Activated naive CD8-positive, alpha-beta T cell (primary cell): Measurements from ENCODE around the gene FSCN2.

Source experiments
- H3K27ac Mint-ChIP-seq: one replicate; pipeline ENCODE4 v1.8.0; 2021; ENCODE audit warnings: mixed read lengths
- H3K27me3 Mint-ChIP-seq: one replicate; pipeline ENCODE4 v1.8.0; 2021; ENCODE audit warnings: mixed read lengths
- H3K36me3 Mint-ChIP-seq: one replicate; pipeline ENCODE4 v1.8.0; 2021; ENCODE audit warnings: mixed read lengths
- H3K4me1 Mint-ChIP-seq: one replicate; pipeline ENCODE4 v1.8.0; 2021; ENCODE audit warnings: low read depth, mixed read lengths
- H3K4me3 Mint-ChIP-seq: one replicate; pipeline ENCODE4 v1.8.0; 2021; ENCODE audit warnings: mild to moderate bottlenecking, mixed read lengths
- H3K9me3 Mint-ChIP-seq: one replicate; pipeline ENCODE4 v1.8.0; 2021; ENCODE audit warnings: low read depth, mixed read lengths

FSCN2 gene, protein sequence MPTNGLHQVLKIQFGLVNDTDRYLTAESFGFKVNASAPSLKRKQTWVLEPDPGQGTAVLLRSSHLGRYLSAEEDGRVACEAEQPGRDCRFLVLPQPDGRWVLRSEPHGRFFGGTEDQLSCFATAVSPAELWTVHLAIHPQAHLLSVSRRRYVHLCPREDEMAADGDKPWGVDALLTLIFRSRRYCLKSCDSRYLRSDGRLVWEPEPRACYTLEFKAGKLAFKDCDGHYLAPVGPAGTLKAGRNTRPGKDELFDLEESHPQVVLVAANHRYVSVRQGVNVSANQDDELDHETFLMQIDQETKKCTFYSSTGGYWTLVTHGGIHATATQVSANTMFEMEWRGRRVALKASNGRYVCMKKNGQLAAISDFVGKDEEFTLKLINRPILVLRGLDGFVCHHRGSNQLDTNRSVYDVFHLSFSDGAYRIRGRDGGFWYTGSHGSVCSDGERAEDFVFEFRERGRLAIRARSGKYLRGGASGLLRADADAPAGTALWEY

DNA sequence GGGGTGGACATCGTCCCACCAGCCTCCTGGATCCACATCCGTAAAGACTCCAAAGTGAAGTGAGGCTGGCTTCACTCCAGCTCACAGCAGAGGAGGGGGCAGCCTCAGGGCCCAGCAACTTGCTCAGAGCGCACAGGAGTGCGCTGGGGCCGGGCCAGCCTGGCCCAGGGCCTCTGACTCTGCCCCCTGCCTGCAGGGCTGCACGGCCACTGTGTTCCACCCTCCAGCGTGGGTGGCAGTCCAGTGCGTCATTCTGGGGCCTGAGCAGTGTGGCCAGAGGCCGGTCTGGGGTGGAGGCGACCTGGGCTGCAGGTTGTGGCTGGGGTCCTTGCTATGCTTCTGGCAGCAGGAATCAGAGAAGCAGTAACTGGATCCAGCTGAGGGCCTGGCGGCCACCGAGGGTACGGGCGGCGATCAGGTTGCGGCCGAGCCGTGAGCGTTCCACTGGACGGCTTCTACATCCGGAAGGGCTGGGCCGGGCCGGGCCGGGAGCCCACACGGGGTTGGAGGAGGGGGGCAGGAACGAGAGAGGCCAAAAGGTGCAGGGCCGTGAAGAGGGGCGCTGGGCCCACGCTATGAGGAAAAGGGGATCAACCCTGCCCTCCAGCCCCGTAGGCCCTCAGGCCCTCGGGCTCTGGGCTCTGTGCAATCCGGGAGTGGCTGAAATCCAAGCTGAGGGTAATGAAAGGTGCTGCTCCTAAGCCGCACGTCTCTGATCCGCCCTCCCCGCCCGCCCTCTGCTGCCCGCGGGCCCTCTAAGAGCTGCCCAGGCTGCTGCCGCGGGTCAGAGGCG lies at the start of gene FSCN2:
FSCN2 (plus strand) TSS at position 787 of the 793 bp plus-strand sequence. CDS start 155 bp downstream, outside the sequence.
- no peaks in the 10 kb centered on the region for H3K9me3 Mint-ChIP-seq
- H3K36me3 Mint-ChIP-seq: no peaks in the 10 kb centered on the region
- no peak within 1 kb of the TSS for H3K27ac Mint-ChIP-seq
- no peak within 1 kb of the TSS for H3K4me3 Mint-ChIP-seq
- no peaks in the 10 kb centered on the region for H3K4me1 Mint-ChIP-seq
- H3K27me3 Mint-ChIP-seq: peaks cover 2% of the 10 kb centered on the region

DNA sequence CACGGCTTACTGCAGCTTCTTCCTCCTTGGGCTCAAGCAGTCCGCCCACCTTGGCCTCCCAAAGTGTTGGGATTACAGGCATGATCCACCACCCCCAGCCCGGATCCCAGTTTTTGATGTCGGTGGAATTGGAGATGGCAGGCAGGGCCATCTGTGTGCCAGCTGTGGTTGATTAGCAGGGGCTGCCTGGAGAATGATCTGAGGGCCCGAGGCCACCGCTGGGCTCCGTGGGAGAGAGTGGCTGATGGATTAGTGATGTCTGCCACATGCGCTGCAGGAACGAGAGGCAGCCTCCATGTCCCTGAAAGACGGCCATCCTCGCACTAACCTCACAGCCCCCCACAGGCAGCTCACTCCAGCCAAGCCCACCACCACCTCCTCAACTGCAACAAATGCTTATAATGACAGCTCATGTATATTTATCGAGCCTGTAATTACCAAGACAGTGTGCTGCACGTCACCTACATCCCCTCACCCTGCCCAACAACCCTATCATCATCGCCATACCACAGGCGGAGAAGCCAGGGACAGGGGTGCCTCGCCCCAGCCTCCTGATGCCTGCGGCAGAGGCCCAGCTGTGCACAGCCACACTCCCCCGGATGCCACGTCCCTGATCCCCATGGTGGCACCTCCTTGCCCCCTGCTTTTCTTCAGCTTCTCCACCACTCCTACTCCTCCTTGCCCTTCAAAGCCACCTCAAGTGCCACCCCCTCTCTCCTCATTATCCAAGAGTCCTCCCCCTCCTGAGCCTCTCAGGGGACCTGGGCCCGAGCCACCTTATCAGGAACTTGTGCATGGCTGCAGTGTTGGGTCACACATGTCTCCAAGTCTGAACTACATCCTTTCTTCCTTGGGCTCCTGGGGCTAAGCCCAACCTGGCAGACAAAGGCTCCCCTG lies 48.8 kb upstream of the FSCN2 start:
- no peak overlapping the region for H3K27ac Mint-ChIP-seq
- peaks cover 11% of the 10 kb centered on the region for H3K4me1 Mint-ChIP-seq
- no peaks in the 10 kb centered on the region for H3K9me3 Mint-ChIP-seq
- no peak overlapping the region for H3K4me3 Mint-ChIP-seq
- H3K27me3 Mint-ChIP-seq: peaks cover 8% of the 10 kb centered on the region
- H3K36me3 Mint-ChIP-seq: no peaks in the 10 kb centered on the region

DNA sequence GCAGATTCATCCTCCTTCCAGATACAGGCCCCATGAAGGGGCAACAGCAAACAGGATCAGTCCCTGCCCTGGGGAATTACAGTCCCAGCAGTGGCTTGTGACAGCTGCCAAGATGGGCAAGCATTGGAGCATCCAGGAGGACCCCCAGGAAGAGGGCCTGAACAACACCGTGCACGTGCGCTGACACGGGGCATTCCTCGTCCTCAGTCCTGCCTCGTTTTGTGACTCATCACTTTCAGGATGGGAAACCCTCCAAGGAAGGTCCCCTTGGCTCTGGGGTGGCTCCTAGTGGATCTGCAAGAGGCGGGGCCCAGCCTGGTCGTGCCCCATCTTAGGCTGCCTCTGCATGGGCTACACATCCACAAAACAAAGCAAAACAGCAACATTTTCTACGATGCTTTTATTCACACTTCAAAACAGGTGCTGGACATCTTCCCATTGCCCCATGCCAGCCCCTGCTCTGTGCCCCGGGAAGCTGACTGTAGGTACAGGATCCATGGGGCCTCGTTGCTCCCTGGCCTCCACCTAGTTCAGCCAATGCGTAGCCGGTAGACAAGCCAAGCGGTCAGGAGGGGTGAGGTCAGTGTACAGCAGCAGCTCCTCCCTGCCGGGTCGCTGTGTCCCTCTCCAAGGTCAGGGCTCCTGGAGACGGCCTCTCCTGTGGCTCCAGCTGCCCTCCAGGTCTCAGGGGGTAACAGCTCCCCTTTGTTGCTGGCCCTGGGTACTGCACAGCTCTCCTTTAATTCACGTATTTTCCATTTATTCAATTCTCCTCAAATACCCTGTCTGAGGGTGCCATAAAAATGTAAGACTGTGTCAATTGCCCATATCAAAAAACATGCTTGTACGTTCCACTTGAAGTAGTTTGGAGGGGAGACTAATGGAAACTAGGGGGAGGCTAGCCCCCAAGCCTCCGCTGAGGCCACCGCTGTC lies 47.8 kb upstream of the FSCN2 start:
- H3K4me1 Mint-ChIP-seq: peaks cover 11% of the 10 kb centered on the region
- H3K36me3 Mint-ChIP-seq: no peaks in the 10 kb centered on the region
- peaks cover 8% of the 10 kb centered on the region for H3K27me3 Mint-ChIP-seq
- no peaks in the 10 kb centered on the region for H3K9me3 Mint-ChIP-seq
- peak overlapping the region; percentile 23 for H3K4me3 Mint-ChIP-seq
- no peak overlapping the region for H3K27ac Mint-ChIP-seq

DNA sequence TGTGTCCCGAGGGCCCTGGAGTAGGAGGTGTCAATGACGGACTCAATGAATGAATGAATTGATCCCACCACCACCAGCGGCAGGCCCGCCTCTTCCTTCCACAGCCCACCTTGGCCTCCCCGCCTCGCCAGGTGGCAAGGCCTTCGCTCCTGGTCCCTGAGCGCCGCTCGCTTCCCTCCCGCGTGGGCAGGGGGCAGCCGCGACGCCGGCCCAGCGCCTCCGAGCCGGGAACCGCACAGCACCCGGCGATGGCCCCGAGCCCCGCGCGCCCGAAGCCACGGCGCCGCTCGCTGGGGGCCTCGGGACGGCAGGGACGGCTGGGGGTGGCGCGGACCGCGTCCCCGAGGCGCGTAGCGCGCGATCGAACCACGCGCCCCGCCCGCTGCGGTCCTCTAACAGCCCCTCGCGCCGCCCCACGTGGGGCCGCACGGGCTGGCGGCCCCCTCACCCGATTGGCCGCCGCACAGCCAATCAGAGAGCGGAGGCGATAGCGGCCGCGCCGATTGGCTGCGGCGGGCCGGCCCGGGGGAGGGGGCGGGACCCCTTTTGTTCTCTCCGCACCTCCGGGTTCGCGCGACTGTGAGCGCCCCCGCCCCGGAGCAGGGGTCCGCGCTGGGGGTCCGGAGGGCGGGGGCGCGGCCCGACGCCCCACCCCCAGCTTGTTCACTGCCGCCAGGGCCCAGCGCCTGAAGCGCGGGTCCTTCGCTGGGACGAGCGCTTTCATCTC lies 46.9 kb upstream of the FSCN2 start:
- H3K4me1 Mint-ChIP-seq: peaks cover 15% of the 10 kb centered on the region
- peak overlapping the region; percentile 62 for H3K4me3 Mint-ChIP-seq
- no peaks in the 10 kb centered on the region for H3K36me3 Mint-ChIP-seq
- H3K9me3 Mint-ChIP-seq: no peaks in the 10 kb centered on the region
- H3K27ac Mint-ChIP-seq: no peak overlapping the region
- H3K27me3 Mint-ChIP-seq: peaks cover 11% of the 10 kb centered on the region

DNA sequence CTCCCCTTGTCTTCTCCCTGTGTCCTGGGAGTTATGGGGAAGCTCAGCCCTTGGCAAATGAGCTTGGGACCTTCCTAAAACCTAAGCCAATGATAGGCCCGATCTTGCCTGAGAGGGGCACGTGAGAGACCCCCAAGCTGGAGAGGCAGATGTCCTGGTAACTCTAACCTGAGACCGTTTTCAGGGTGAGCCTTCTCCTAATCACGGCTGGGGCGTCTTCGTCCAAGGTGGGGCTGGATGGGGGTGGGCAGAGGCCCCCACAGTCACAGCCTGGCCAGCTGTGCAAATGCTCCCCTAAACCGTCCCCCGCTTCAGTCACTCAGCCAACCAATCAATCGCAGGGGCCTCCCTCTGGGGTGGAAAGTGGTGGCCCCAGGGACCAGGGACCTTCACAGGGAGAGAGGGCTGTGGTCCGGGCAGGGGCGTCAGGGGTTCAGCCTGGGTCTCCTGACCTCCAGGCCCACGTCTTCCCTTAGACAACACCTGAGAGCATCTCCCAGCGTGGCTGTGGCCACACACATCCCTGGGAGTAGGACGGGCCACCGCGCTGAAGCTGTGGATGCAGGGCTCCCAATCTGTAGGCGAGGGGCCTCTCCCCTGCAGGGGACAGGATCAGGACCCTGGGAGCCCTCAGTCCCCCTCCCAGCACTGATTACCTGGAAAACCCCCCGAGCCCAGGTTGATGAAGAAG lies 46.2 kb upstream of the FSCN2 start:
- Mint-ChIP-seq H3K36me3 (no peaks in the 10 kb centered on the region), H3K4me3 (peak overlapping the region; percentile 62), H3K4me1 (peaks cover 17% of the 10 kb centered on the region), H3K27ac (no peak overlapping the region), H3K27me3 (peaks cover 11% of the 10 kb centered on the region), H3K9me3 (no peaks in the 10 kb centered on the region)

DNA sequence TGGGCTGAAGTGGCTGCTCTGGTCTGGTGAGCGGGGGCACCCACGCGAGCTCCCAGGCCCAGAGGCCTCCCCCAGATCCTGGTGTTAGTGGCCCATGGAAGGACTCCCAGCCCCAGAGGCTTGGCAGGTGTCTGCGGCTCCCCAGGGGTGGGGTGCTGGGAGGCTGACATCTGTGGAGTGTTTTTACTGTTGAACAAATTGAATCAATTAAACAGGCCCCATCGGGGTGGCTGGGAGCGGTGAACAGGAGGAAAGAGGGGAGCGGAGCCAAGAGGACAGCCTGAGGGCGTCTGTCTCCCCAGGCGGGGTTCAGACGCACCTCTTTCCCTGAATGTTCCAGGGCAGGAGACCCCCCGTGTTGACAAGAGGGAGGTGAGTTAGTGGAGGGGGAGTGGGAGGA lies 45.5 kb upstream of the FSCN2 start:
- H3K9me3 Mint-ChIP-seq: no peaks in the 10 kb centered on the region
- H3K4me3 Mint-ChIP-seq: peak overlapping the region; percentile 58
- H3K36me3 Mint-ChIP-seq: no peaks in the 10 kb centered on the region
- H3K27ac Mint-ChIP-seq: no peak overlapping the region
- peaks cover 20% of the 10 kb centered on the region for H3K4me1 Mint-ChIP-seq
- H3K27me3 Mint-ChIP-seq: peaks cover 11% of the 10 kb centered on the region

DNA sequence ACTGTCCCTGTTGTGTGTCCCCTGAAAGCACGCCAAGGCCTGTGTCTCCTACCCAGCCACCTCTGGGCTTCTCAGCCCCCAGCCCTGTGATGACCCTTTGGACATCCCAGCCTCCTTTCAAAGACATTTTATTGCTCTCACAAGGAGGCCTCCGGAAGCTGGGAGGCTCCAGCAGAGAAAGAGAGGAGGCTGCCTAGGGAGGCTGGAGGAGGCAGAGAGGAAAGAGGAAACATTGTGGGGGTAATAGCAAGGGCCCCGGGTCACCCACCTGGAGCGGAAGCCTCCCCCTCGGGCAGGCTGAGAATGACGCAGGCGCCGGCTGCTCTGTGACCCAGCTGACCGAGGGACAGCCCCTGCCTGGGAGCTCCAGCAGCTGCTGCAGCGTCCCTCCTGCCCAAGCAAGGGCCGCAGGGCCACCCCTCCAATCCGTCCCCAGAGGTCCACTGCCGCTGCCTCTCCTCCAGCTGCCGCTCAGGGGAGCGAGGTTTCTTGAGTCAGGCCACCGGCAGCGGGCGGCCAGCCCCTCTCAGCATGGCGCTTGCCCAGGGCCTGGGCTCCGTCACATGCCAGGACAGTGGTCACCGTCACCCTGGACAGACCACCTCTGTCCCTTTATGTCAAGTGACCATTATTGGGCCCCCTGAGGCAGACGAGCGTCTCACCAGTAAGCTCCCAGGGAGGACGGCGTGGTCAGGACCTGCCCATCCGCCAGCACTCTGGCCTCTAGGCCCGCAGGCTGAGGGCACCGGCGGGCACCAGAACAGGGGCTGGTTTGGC lies 44.9 kb upstream of the FSCN2 start:
- Mint-ChIP-seq H3K4me1 (peaks cover 20% of the 10 kb centered on the region), H3K36me3 (no peaks in the 10 kb centered on the region), H3K4me3 (peak overlapping the region; percentile 32), H3K27me3 (peaks cover 9% of the 10 kb centered on the region), H3K9me3 (no peaks in the 10 kb centered on the region), H3K27ac (no peak overlapping the region)

DNA sequence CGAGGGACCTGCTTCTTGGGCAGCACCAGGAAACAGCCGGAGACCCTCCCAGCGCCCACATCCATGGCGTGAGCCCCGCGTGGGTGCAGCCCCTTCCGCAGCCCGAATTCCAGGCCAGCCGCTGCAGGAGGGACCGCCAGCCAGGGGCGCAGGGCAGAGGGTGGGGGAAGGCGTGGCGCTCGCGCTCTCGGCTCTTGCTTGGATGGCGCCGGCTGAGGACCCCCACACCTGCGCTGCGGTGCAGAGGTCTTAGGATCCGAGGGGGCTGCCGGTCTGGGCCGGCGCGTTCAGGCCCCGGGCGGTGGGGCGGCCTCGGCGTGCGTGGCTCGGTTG lies 44.3 kb upstream of the FSCN2 start:
- H3K4me3 Mint-ChIP-seq: no peak overlapping the region
- peaks cover 9% of the 10 kb centered on the region for H3K27me3 Mint-ChIP-seq
- no peaks in the 10 kb centered on the region for H3K36me3 Mint-ChIP-seq
- H3K27ac Mint-ChIP-seq: no peak overlapping the region
- H3K4me1 Mint-ChIP-seq: peaks cover 20% of the 10 kb centered on the region
- no peaks in the 10 kb centered on the region for H3K9me3 Mint-ChIP-seq

DNA sequence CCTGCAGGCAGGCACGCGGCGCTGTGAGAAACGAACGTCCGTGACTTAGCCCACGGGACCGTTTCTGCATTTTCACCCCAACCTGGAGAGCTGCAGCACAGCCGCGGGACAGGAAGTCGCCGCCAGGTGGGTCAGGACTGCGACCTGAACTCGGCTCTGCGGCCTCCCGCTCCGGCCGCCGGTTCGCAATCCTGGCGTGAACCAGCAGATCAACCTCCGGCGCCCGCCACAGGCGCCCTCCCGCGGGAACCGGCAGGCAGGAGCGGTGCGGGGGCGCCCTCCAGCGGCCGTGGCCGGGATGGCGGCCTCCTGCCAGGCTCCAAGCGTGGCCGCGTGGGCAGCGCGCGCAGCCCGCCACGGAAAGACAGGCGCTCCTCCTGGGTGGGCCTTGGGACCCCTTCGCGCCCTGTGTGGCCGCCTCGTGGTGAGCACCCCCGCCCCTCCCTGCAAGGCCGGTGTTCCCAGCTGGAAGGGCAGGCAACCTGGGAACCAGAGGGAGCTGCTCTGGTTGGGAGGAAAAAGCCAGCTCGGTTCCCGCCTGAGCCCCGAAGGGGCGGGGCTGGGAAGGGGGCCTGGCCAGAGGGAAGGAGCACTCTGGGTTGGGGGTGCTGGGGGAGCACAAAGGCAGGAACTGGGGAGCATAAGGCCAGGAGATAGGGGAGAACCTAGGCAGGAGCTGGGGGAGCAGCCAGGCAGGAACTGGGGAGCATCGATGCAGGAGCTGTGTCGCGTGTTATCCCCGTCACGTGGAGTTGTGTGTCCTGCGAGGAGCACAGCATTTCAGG lies 43.8 kb upstream of the FSCN2 start:
- no peaks in the 10 kb centered on the region for H3K36me3 Mint-ChIP-seq
- H3K9me3 Mint-ChIP-seq: no peaks in the 10 kb centered on the region
- H3K27me3 Mint-ChIP-seq: peaks cover 9% of the 10 kb centered on the region
- H3K4me3 Mint-ChIP-seq: no peak overlapping the region
- H3K4me1 Mint-ChIP-seq: peaks cover 20% of the 10 kb centered on the region
- no peak overlapping the region for H3K27ac Mint-ChIP-seq

DNA sequence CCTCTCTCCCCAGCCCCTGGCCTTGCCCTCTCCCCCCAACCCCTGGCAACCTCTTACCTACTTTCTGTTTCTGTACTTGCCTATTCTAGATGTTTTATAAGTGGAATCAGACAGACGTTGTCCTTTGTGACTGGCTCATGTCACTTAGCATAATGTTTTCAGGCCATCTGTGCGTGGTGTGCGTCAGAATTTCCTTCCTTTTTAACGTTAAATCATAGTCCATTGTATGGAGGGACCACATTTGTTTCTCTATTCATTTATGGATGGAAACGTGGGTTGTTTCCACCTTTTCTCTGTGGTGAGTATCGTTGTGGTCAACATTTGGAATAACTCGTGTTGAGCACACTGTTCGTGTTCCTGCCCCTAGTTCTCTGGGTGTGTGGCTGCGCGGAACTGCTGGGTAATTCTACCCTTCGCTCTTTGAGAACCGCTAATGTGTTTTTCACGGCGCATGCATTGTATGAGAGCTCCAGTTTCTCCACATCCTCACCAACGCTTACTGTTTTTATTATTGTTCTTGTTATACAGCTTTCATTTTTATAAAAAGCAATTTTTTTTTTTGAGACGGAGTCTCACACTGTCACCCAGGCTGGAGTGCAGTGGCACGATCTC lies 41.9 kb upstream of the FSCN2 start:
- Mint-ChIP-seq H3K4me1 (peaks cover 20% of the 10 kb centered on the region), H3K27me3 (peaks cover 7% of the 10 kb centered on the region), H3K27ac (peak overlapping the region; percentile 18), H3K9me3 (no peaks in the 10 kb centered on the region), H3K36me3 (no peaks in the 10 kb centered on the region), H3K4me3 (peak overlapping the region; percentile 23)

DNA sequence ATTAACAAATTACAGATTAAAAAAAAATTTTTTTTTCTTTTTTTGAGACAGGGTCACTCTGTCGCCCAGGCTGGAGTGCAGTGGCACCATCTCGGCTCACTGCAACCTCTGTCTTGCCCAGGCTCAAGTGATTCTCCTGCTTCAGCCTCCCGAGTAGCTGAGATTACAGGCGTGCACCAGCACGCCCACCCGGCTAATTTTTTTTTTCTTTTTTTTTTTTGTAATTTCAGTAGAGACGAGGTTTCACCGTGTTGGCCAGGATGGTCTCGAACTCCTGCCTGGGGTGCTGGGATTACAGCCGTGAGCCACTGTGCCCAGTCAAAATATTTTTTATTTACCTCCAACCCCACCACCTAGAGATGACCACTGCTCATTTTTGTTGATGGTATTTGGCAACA lies 41.1 kb upstream of the FSCN2 start:
- Mint-ChIP-seq H3K36me3 (no peaks in the 10 kb centered on the region), H3K9me3 (no peaks in the 10 kb centered on the region), H3K27ac (no peak overlapping the region), H3K27me3 (peaks cover 5% of the 10 kb centered on the region), H3K4me1 (peaks cover 16% of the 10 kb centered on the region), H3K4me3 (peak overlapping the region; percentile 67)
